NCI-H2227 (cell line): ENCODE measurements around the gene RPS19.

Source experiments
- DNase-seq: peaks from one replicate; lab custom pipeline; 2025; ENCODE audit not compliant: unreplicated experiment; lab: John Stamatoyannopoulos, UW

RPS19 gene

GRCh38 chr19:41897181-41897580, 37.1 kb downstream of the RPS19 start:
- no peak for DNase-seq

GRCh38 chr19:41897820-41898219, 37.8 kb downstream of the RPS19 start:
- DNase-seq: no peak

GRCh38 chr19:41898235-41898634, 38.2 kb downstream of the RPS19 start:
- no peak for DNase-seq

GRCh38 chr19:41901707-41902360, 41.8 kb downstream of the RPS19 start:
- no peak for DNase-seq

- DNase-seq: no peak
Measured at GRCh38 chr19:41902594-41902993, 42.5 kb downstream of the RPS19 start.

GRCh38 chr19:41903193-41903953, 43.3 kb downstream of the RPS19 start:
- DNase-seq: no peak

GRCh38 chr19:41904118-41904870, 44.2 kb downstream of the RPS19 start:
- DNase-seq: no peak

- DNase-seq: no peak
Measured at GRCh38 chr19:41905273-41906002, 45.4 kb downstream of the RPS19 start.

GRCh38 chr19:41906271-41906670, 46.2 kb downstream of the RPS19 start:
- no peak for DNase-seq

GRCh38 chr19:41906916-41907680, 47.0 kb downstream of the RPS19 start:
- no peak for DNase-seq

- DNase-seq: no peak
Measured at GRCh38 chr19:41907994-41908615, 48.0 kb downstream of the RPS19 start.

- no peak for DNase-seq
Measured at GRCh38 chr19:41908724-41909464, 48.8 kb downstream of the RPS19 start.

- DNase-seq: no peak
Measured at GRCh38 chr19:41909706-41910105, 49.7 kb downstream of the RPS19 start.

GRCh38 chr19:41910240-41910991, 50.4 kb downstream of the RPS19 start:
- no peak for DNase-seq

- no peak for DNase-seq
Measured at GRCh38 chr19:41910992-41911888, 51.2 kb downstream of the RPS19 start.

GRCh38 chr19:41911889-41912731, 52.1 kb downstream of the RPS19 start:
- no peak for DNase-seq
